Stimulated activated CD8-positive, alpha-beta memory T cell treated with anti-CD3 and anti-CD28 coated beads, Interleukin-7, amount 100 ng/mL, for 1 hour (primary cell): Measurements from ENCODE around the gene RSAD2.
"Not testable (repeated sequence)": the region's sequence is repeated elsewhere in the genome, so short reads cannot be mapped to it uniquely, and the experiment has no call there.

Experiments used
- DNase-seq, 2 donors: peaks; one replicate each; pipeline ENCODE4 v3.0.0-alpha.2; 2020; ENCODE audit warnings: low read depth in 2 of 2

Gene RSAD2

GRCh38 chr2:6926071-6926732 lies 48.6 kb downstream of the RSAD2 start:
- no peak for DNase-seq

- DNase-seq = no peak
These were observed 49.6 kb downstream of the RSAD2 start for GRCh38 chr2:6927186-6927585.

GRCh38 chr2:6927753-6928152 lies 50.2 kb downstream of the RSAD2 start:
- no peak for DNase-seq

- DNase-seq = no peak
These were observed 50.9 kb downstream of the RSAD2 start for GRCh38 chr2:6928452-6928851.

GRCh38 chr2:6929196-6929819 lies 51.7 kb downstream of the RSAD2 start:
- DNase-seq = no peak

GRCh38 chr2:6930923-6931647 lies 53.5 kb downstream of the RSAD2 start:
- no peak for DNase-seq

GRCh38 chr2:6931753-6932152 lies 54.2 kb downstream of the RSAD2 start:
- DNase-seq = no peak

- DNase-seq = no peak
These were observed 54.6 kb downstream of the RSAD2 start for GRCh38 chr2:6932206-6932605.

- no peak for DNase-seq
These were observed 55.3 kb downstream of the RSAD2 start for GRCh38 chr2:6932828-6933227.

- no peak for DNase-seq
These were observed 56.3 kb downstream of the RSAD2 start for GRCh38 chr2:6933911-6934310.

- no peak for DNase-seq
These were observed 56.8 kb downstream of the RSAD2 start for GRCh38 chr2:6934345-6934744.

GRCh38 chr2:6934758-6935651 lies 57.4 kb downstream of the RSAD2 start:
- DNase-seq = no peak

- not testable (repeated sequence) for DNase-seq
These were observed 58.1 kb downstream of the RSAD2 start for GRCh38 chr2:6935652-6936020.

- no peak for DNase-seq
These were observed 59.6 kb downstream of the RSAD2 start for GRCh38 chr2:6937157-6937556.

- DNase-seq = no peak
These were observed 60.0 kb downstream of the RSAD2 start for GRCh38 chr2:6937582-6937981.

GRCh38 chr2:6939071-6939470 lies 61.5 kb downstream of the RSAD2 start:
- no peak for DNase-seq

GRCh38 chr2:6940820-6941219 lies 63.2 kb downstream of the RSAD2 start:
- no peak for DNase-seq

- DNase-seq = no peak
These were observed 63.9 kb downstream of the RSAD2 start for GRCh38 chr2:6941299-6942046.

GRCh38 chr2:6942848-6943247 lies 65.3 kb downstream of the RSAD2 start:
- DNase-seq = no peak

GRCh38 chr2:6943523-6943922 lies 65.9 kb downstream of the RSAD2 start:
- no peak for DNase-seq

GRCh38 chr2:6943971-6944370 lies 66.4 kb downstream of the RSAD2 start:
- DNase-seq = no peak
